HG02943 (cell line): ENCODE data around the gene FBXL20.
"Not testable (repeated sequence)": the region's sequence is repeated elsewhere in the genome, so short reads cannot be mapped to it uniquely, and the experiment has no call there.

Source experiments
- ATAC-seq: cut with Tn5 transposase; IDR thresholded peaks from one replicate; pipeline ENCODE4 v1.9.1; 2021; ENCODE audit warnings: mild to moderate bottlenecking, low read depth, moderate library complexity; ENCODE audit not compliant: unreplicated experiment

Gene FBXL20

GRCh38 chr17:39334008-39334744, 67.2 kb downstream of the FBXL20 start:
- not testable (repeated sequence) for ATAC-seq

GRCh38 chr17:39332092-39332491, 69.3 kb downstream of the FBXL20 start:
- ATAC-seq, result no peak

- ATAC-seq, result no peak
Observed at GRCh38 chr17:39328815-39329214, 72.6 kb downstream of the FBXL20 start.

GRCh38 chr17:39327109-39327508, 74.3 kb downstream of the FBXL20 start:
- no peak for ATAC-seq

GRCh38 chr17:39325528-39326240, 75.7 kb downstream of the FBXL20 start:
- ATAC-seq, result no peak

GRCh38 chr17:39318636-39319035, 82.8 kb downstream of the FBXL20 start:
- no peak for ATAC-seq

GRCh38 chr17:39306509-39307212, 94.8 kb downstream of the FBXL20 start:
- ATAC-seq, result no peak

GRCh38 chr17:39305978-39306377, 95.4 kb downstream of the FBXL20 start:
- ATAC-seq, result no peak

- ATAC-seq, result no peak
Observed at GRCh38 chr17:39304188-39304587, 97.2 kb downstream of the FBXL20 start.

GRCh38 chr17:39294060-39294459, 107.4 kb downstream of the FBXL20 start:
- ATAC-seq, result no peak

GRCh38 chr17:39292546-39292945, 108.9 kb downstream of the FBXL20 start:
- not testable (repeated sequence) for ATAC-seq

GRCh38 chr17:39286513-39286912, 114.9 kb downstream of the FBXL20 start:
- not testable (repeated sequence) for ATAC-seq

GRCh38 chr17:39284685-39285084, 116.7 kb downstream of the FBXL20 start:
- ATAC-seq, result no peak

- ATAC-seq, result no peak
Observed at GRCh38 chr17:39283896-39284295, 117.5 kb downstream of the FBXL20 start.

- no peak for ATAC-seq
Observed at GRCh38 chr17:39283098-39283497, 118.3 kb downstream of the FBXL20 start.

- ATAC-seq, result no peak
Observed at GRCh38 chr17:39281806-39282205, 119.6 kb downstream of the FBXL20 start.

- not testable (repeated sequence) for ATAC-seq
Observed at GRCh38 chr17:39278246-39278645, 123.2 kb downstream of the FBXL20 start.

GRCh38 chr17:39277110-39277509, 124.3 kb downstream of the FBXL20 start:
- ATAC-seq, result no peak

- ATAC-seq, result no peak
Observed at GRCh38 chr17:39276113-39276512, 125.3 kb downstream of the FBXL20 start.

GRCh38 chr17:39271546-39271945, 129.9 kb downstream of the FBXL20 start:
- ATAC-seq, result no peak

- no peak for ATAC-seq
Observed at GRCh38 chr17:39270923-39271322, 130.5 kb downstream of the FBXL20 start.
